Measurements from ENCODE around the gene DNAH2.

Gene DNAH2

DNA sequence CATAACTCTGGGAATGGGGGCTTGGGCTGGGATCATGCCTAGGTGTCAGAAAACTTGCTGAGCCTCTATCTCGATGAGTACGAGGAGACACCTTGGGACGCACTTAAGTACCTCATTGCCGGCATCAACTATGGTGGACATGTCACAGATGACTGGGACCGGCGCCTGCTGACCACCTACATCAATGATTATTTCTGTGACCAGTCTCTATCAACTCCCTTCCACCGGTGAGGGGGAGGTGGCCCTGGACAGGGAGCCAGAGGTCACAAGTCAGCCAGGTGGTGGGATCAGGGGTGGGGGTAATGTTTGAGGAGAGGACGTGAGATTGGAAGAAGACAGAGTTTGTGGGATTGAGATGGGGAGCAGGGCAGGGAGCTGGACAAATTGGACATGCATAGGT lies 113.1 kb downstream of the DNAH2 start:
- Histone ChIP-seq H3K27me3 (ENCODE audit: insufficient read depth, low read length, poor library complexity, severe bottlenecking) (no peaks in the 10 kb centered on the region), H3K9me3 (ENCODE audit: insufficient read depth, low read depth, low read length) (no peaks in the 10 kb centered on the region), H3K36me3 (ENCODE audit: insufficient read depth, low read length) (no peaks in the 10 kb centered on the region), H3K79me2 (ENCODE audit: insufficient read depth, low read length) (no peaks in the 10 kb centered on the region), H3K9me2 (replicated peaks; ENCODE audit: low read depth, low read length) (no peaks in the 10 kb centered on the region), H2AFZ (ENCODE audit: low read length) (no peak overlapping the region), H3K9ac (ENCODE audit: low read depth, low read length, poor library complexity, severe bottlenecking) (no peak overlapping the region), H3K4me3 (ENCODE audit: low read length, poor library complexity, severe bottlenecking) (no peak overlapping the region), H3K4me2 (ENCODE audit: low read depth, low read length, poor library complexity, severe bottlenecking) (no peak overlapping the region), H3K4me1 (ENCODE audit: insufficient read depth, low read length, poor library complexity, severe bottlenecking) (peaks cover 9% of the 10 kb centered on the region), H3F3A (ENCODE audit: low read depth) (peaks cover 5% of the 10 kb centered on the region; the same call in 1 of the 2 replicates), H4K20me1 (ENCODE audit: insufficient read depth, low read length, poor library complexity, severe bottlenecking) (no peaks in the 10 kb centered on the region)
- TF ChIP-seq, protein P1, sequence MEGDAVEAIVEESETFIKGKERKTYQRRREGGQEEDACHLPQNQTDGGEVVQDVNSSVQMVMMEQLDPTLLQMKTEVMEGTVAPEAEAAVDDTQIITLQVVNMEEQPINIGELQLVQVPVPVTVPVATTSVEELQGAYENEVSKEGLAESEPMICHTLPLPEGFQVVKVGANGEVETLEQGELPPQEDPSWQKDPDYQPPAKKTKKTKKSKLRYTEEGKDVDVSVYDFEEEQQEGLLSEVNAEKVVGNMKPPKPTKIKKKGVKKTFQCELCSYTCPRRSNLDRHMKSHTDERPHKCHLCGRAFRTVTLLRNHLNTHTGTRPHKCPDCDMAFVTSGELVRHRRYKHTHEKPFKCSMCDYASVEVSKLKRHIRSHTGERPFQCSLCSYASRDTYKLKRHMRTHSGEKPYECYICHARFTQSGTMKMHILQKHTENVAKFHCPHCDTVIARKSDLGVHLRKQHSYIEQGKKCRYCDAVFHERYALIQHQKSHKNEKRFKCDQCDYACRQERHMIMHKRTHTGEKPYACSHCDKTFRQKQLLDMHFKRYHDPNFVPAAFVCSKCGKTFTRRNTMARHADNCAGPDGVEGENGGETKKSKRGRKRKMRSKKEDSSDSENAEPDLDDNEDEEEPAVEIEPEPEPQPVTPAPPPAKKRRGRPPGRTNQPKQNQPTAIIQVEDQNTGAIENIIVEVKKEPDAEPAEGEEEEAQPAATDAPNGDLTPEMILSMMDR (conservative IDR thresholded peaks at IDR 0.05; ENCODE audit: low read length) = no peak
- TF ChIP-seq EZH2phosphoT487 (IDR thresholded peaks at IDR 0.05; ENCODE audit: borderline replicate concordance) = no peak

DNA sequence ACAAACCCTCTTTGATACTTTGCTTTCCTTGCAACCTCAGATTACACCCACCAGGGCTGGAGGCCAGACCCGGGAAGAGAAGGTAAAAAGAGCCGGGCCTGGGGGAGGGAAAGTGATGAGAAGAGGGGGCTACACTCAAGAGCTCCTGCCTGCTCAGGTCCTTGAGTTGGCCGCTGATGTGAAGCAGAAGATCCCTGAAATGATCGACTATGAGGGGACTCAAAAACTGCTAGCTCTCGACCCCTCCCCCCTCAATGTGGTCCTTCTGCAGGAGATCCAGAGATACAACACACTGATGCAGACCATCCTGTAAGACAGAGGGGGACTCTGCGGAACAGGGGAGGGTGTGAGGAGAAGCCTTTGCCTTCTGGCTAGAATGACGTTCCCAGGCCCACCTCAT lies 113.7 kb downstream of the DNAH2 start:
- Histone ChIP-seq H4K20me1 (ENCODE audit: insufficient read depth, low read length, poor library complexity, severe bottlenecking) (no peaks in the 10 kb centered on the region), H3K27me3 (ENCODE audit: insufficient read depth, low read length, poor library complexity, severe bottlenecking) (no peaks in the 10 kb centered on the region)
- TF ChIP-seq EZH2phosphoT487 (IDR thresholded peaks at IDR 0.05; ENCODE audit: borderline replicate concordance) = no peak
- TF ChIP-seq, protein P1 (conservative IDR thresholded peaks at IDR 0.05; ENCODE audit: low read length) = no peak

DNA sequence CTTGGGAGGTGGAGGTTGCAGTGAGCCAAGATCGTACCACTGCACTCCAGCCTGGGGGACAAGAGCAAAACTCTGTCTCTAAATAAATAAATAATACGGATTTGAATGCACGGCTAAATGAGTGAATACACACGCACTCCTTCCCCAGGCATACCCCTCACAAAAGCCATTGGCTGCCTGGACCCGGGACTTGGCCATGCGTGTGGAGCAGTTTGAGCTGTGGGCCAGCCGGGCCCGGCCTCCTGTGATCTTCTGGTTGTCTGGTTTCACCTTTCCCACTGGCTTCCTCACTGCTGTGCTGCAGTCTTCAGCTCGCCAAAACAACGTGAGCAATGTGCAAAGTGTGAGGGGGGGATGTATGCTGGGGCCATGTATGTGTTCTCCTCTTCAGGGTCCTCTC lies 114.9 kb downstream of the DNAH2 start:
- peaks cover 15% of the 10 kb centered on the region; the same call in 1 of the 2 replicates for H3F3A ChIP-seq (ENCODE audit: low read depth)
- no peak for TF ChIP-seq EZH2phosphoT487 (IDR thresholded peaks at IDR 0.05; ENCODE audit: borderline replicate concordance)
- TF ChIP-seq, protein P1 (conservative IDR thresholded peaks at IDR 0.05; ENCODE audit: low read length) = no peak
- H3K79me2 ChIP-seq (ENCODE audit: insufficient read depth, low read length) = peaks cover 10% of the 10 kb centered on the region; the same call in 1 of the 2 replicates
- no peaks in the 10 kb centered on the region for H3K9me3 ChIP-seq (ENCODE audit: insufficient read depth, low read depth, low read length)
- H3K9ac ChIP-seq (ENCODE audit: low read depth, low read length, poor library complexity, severe bottlenecking) = no peak overlapping the region
- no peaks in the 10 kb centered on the region for H4K20me1 ChIP-seq (ENCODE audit: insufficient read depth, low read length, poor library complexity, severe bottlenecking)
- no peak overlapping the region for H2AFZ ChIP-seq (ENCODE audit: low read length)
- no peaks in the 10 kb centered on the region for H3K36me3 ChIP-seq (ENCODE audit: insufficient read depth, low read length)
- no peaks in the 10 kb centered on the region for H3K9me2 ChIP-seq (replicated peaks; ENCODE audit: low read depth, low read length)
- H3K4me2 ChIP-seq (ENCODE audit: low read depth, low read length, poor library complexity, severe bottlenecking) = no peak overlapping the region
- H3K27me3 ChIP-seq (ENCODE audit: insufficient read depth, low read length, poor library complexity, severe bottlenecking) = no peaks in the 10 kb centered on the region
- no peak overlapping the region for H3K4me3 ChIP-seq (ENCODE audit: low read length, poor library complexity, severe bottlenecking)
- H3K4me1 ChIP-seq (ENCODE audit: insufficient read depth, low read length, poor library complexity, severe bottlenecking) = peaks cover 24% of the 10 kb centered on the region

More for the DNA sequence above, 113.7 kb downstream of the DNAH2 start:
- no peak overlapping the region for H3K9ac ChIP-seq (ENCODE audit: low read depth, low read length, poor library complexity, severe bottlenecking)
- no peak overlapping the region for H2AFZ ChIP-seq (ENCODE audit: low read length)
- no peak overlapping the region for H3K4me2 ChIP-seq (ENCODE audit: low read depth, low read length, poor library complexity, severe bottlenecking)
- H3K36me3 ChIP-seq (ENCODE audit: insufficient read depth, low read length) = no peaks in the 10 kb centered on the region
- no peaks in the 10 kb centered on the region for H3K9me2 ChIP-seq (replicated peaks; ENCODE audit: low read depth, low read length)
- H3K79me2 ChIP-seq (ENCODE audit: insufficient read depth, low read length) = peaks cover 4% of the 10 kb centered on the region; the same call in 1 of the 2 replicates
- H3K9me3 ChIP-seq (ENCODE audit: insufficient read depth, low read depth, low read length) = no peaks in the 10 kb centered on the region
- H3F3A ChIP-seq (ENCODE audit: low read depth) = peaks cover 11% of the 10 kb centered on the region; the same call in 1 of the 2 replicates
- peaks cover 14% of the 10 kb centered on the region for H3K4me1 ChIP-seq (ENCODE audit: insufficient read depth, low read length, poor library complexity, severe bottlenecking)
- no peak overlapping the region for H3K4me3 ChIP-seq (ENCODE audit: low read length, poor library complexity, severe bottlenecking)
